Keratinocyte (primary cell): ENCODE measurements around the gene NADK2. TPM values are rescaled to one million over a fixed set of nuclear protein-coding genes. Genes with fewer than 3 reads are reported as not detected.

Experiments used
- DNase-seq: peaks from one replicate; pipeline ENCODE4 v3.0.0-alpha.2; 2011; ENCODE audit warnings: low read depth, missing footprints, low spot score
- FAIRE-seq: peaks from 2 replicates; lab custom pipeline; 2011; peaks lifted over from hg19 to GRCh38; lab: Jason Lieb, UNC
- H2AFZ ChIP-seq: 2 replicates; pipeline ENCODE4 v1.6.0; 2012; ENCODE audit warnings: low read length, control low read depth, inconsistent platforms; ENCODE audit not compliant: control insufficient read depth
- H3K27ac ChIP-seq: 2 replicates; pipeline ENCODE4 v1.5.1; 2011; ENCODE audit warnings: low read length; ENCODE audit not compliant: control insufficient read depth, insufficient read depth
- H3K27me3 ChIP-seq: 3 replicates; pipeline ENCODE4 v1.6.0; 2011; ENCODE audit warnings: low read length; ENCODE audit not compliant: control insufficient read depth, insufficient read depth; ENCODE audit errors: extremely low read depth
- H3K36me3 ChIP-seq, 2 experiments: 2 replicates in 1 of 2; 3 replicates in 1 of 2; pipeline ENCODE4 v1.5.1; 2011; ENCODE audit warnings: low read length in 2 of 2, mild to moderate bottlenecking in 1 of 2; ENCODE audit not compliant: control insufficient read depth in 2 of 2, insufficient read depth in 2 of 2; ENCODE audit errors: extremely low read depth in 1 of 2
- H3K4me1 ChIP-seq: 3 replicates; pipeline ENCODE4 v1.5.1; 2011; ENCODE audit warnings: low read length; ENCODE audit not compliant: control insufficient read depth, insufficient read depth; ENCODE audit errors: extremely low read depth
- H3K4me2 ChIP-seq: 3 replicates; pipeline ENCODE4 v1.6.0; 2011; ENCODE audit warnings: low read depth, low read length; ENCODE audit not compliant: control insufficient read depth, insufficient read depth; ENCODE audit errors: extremely low read depth
- H3K4me3 ChIP-seq, 3 experiments: fragments of 200-600 bp in 1 of 3; sonication (generic) in 1 of 3; 2 replicates in 2 of 3; 3 replicates in 1 of 3; pipeline ENCODE4 v1.5.1; 2011 to 2016; ENCODE audit warnings: low read length in 3 of 3, mild to moderate bottlenecking in 3 of 3, control low read depth in 2 of 3, inconsistent platforms in 1 of 3, low read depth in 1 of 3, mixed read lengths in 1 of 3, mixed run types in 1 of 3, moderate library complexity in 1 of 3; ENCODE audit not compliant: control insufficient read depth in 2 of 3, insufficient read depth in 2 of 3; ENCODE audit errors: extremely low read depth in 1 of 3
- H3K79me2 ChIP-seq: 2 replicates; pipeline ENCODE4 v1.6.0; 2012; ENCODE audit warnings: low read length; ENCODE audit not compliant: control insufficient read depth, insufficient read depth
- H3K9ac ChIP-seq: 3 replicates; pipeline ENCODE4 v1.6.0; 2011; ENCODE audit warnings: low read length; ENCODE audit not compliant: control insufficient read depth, insufficient read depth; ENCODE audit errors: extremely low read depth
- H3K9me1 ChIP-seq: 3 replicates; pipeline ENCODE4 v1.6.0; 2011; ENCODE audit warnings: low read length; ENCODE audit not compliant: control insufficient read depth, insufficient read depth; ENCODE audit errors: extremely low read depth
- H3K9me3 ChIP-seq: 2 replicates; pipeline ENCODE4 v1.5.1; 2012; ENCODE audit warnings: low read depth, low read length; ENCODE audit not compliant: control insufficient read depth
- H4K20me1 ChIP-seq: 3 replicates; pipeline ENCODE4 v1.6.0; 2011; ENCODE audit warnings: low read length; ENCODE audit not compliant: control insufficient read depth, insufficient read depth; ENCODE audit errors: extremely low read depth
- CTCF ChIP-seq, 3 experiments: IDR thresholded peaks in 1 of 3; conservative IDR thresholded peaks in 1 of 3; optimal IDR thresholded peaks in 1 of 3; 2 replicates in 2 of 3; 3 replicates in 1 of 3; pipeline versions ENCODE3 to v1.5.1; 2011; ENCODE audit warnings: low read length in 3 of 3, mild to moderate bottlenecking in 3 of 3, moderate library complexity in 2 of 3, control low read depth in 1 of 3, inconsistent platforms in 1 of 3; ENCODE audit not compliant: insufficient read depth in 2 of 3; ENCODE audit errors: extremely low read depth in 1 of 3
- EZH2 ChIP-seq: IDR thresholded peaks from one replicate; pipeline ENCODE4 v1.6.1; 2012; ENCODE audit warnings: inconsistent platforms, mild to moderate bottlenecking, low read length, moderate library complexity
- dilution Hi-C: fragments of 300-500 bp; cut with MboI; formaldehyde crosslinking; loops from one replicate; pipeline ENCODE4 v1.7.0; 2020; ENCODE audit warnings: low sequenced_read_pairs; ENCODE audit not compliant: extremely low pct_ligation_motif_present
- polyA plus RNA-seq, 5 experiments: library from polyadenylated mRNA; depleted of rRNA in 3 of 5; stranded (reverse) in 3 of 5; stranded (forward) in 1 of 5; unstranded in 1 of 5; fragments of >200 nt; gene quantifications; 1 replicate in 1 of 5; 2 replicates in 3 of 5; 3 replicates in 1 of 5; pipeline versions ENCODE4 v1.2.1 to v1.2.3, GENCODE V29; 2011 to 2012; ENCODE audit warnings: missing spikeins in 2 of 5, low read depth in 1 of 5, low replicate concordance in 1 of 5

The NADK2 gene
- polyA plus RNA-seq, 1 donor (not counting 4 experiments of a cell fraction or from before 2014, with no cell fraction given) = 15.4 TPM

- Histone ChIP-seq H3K4me2 (no peak overlapping the region), H3K9me1 (no peaks in the 10 kb centered on the region), H3K4me1 (no peaks in the 10 kb centered on the region), H3K27me3 (no peaks in the 10 kb centered on the region), H3K4me3 (no peak overlapping the region), H3K9ac (no peak overlapping the region), H3K36me3 (peaks cover 0 to 6% of the 10 kb centered on the region in 2 experiments), H3K79me2 (no peaks in the 10 kb centered on the region), H3K9me3 (no peaks in the 10 kb centered on the region), H3K27ac (no peak overlapping the region), H2AFZ (no peak overlapping the region), H4K20me1 (no peaks in the 10 kb centered on the region)
- dilution Hi-C loops = no loop called here
- no peak for TF ChIP-seq EZH2
- no peak for TF ChIP-seq CTCF (optimal IDR thresholded peaks at IDR 0.05 in 1 of 3, IDR thresholded peaks at IDR 0.05 in 1 of 3, conservative IDR thresholded peaks at IDR 0.05 in 1 of 3; ENCODE audit: extremely low read depth in 1 of 3, insufficient read depth in 2 of 3, low read length in 3 of 3)
- FAIRE-seq = no peak
- no peak for DNase-seq
These were observed 24.2 kb downstream of the NADK2 start for GRCh38 chr5:36217567-36217966.

- Histone ChIP-seq H3K27ac (no peak overlapping the region), H3K9me1 (no peaks in the 10 kb centered on the region), H3K27me3 (no peaks in the 10 kb centered on the region), H3K9me3 (no peaks in the 10 kb centered on the region), H3K4me3 (no peak overlapping the region), H3K79me2 (no peaks in the 10 kb centered on the region), H3K4me1 (no peaks in the 10 kb centered on the region), H4K20me1 (no peaks in the 10 kb centered on the region), H3K9ac (no peak overlapping the region), H3K36me3 (peaks cover 0 to 3% of the 10 kb centered on the region in 2 experiments), H2AFZ (no peak overlapping the region), H3K4me2 (no peak overlapping the region)
- FAIRE-seq (no peak), DNase-seq (no peak)
- no peak for TF ChIP-seq EZH2
- no peak for TF ChIP-seq CTCF (optimal IDR thresholded peaks at IDR 0.05 in 1 of 3, IDR thresholded peaks at IDR 0.05 in 1 of 3, conservative IDR thresholded peaks at IDR 0.05 in 1 of 3; ENCODE audit: extremely low read depth in 1 of 3, insufficient read depth in 2 of 3, low read length in 3 of 3)
- dilution Hi-C loops = no loop called here
These were observed 25.8 kb downstream of the NADK2 start for GRCh38 chr5:36215910-36216309.
